GM12873 (cell line): ENCODE results near the gene SMIM13.

ENCODE experiments used
- TF ChIP-seq, protein P1 (sequence below): IDR thresholded peaks from 2 replicates; pipeline ENCODE4 v1.5.1; 2012; ENCODE audit warnings: low read depth, mild to moderate bottlenecking, moderate library complexity, low read length, control low read depth; ENCODE audit not compliant: insufficient read depth; ENCODE audit errors: missing control alignments

The SMIM13 gene

DNA sequence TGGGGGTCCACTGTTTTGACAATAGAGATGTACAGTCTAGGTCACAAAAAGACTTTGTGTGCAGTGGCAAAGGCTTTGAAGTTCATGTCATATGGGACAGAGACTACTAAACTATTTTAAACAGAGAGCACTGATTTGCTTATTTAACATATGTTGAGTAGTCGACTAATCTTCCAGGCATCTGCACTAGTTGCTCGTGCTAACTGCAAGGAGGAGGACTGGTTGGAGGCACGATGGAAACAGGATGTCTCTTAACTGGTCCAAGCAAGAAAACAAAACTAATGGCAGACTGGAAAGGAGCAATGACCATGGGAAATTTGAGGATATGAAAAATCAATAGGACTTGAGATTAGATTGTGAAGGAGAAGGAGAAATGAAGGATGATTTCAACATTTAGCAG is 46.4 kb downstream of the SMIM13 start:
- TF ChIP-seq, protein P1, sequence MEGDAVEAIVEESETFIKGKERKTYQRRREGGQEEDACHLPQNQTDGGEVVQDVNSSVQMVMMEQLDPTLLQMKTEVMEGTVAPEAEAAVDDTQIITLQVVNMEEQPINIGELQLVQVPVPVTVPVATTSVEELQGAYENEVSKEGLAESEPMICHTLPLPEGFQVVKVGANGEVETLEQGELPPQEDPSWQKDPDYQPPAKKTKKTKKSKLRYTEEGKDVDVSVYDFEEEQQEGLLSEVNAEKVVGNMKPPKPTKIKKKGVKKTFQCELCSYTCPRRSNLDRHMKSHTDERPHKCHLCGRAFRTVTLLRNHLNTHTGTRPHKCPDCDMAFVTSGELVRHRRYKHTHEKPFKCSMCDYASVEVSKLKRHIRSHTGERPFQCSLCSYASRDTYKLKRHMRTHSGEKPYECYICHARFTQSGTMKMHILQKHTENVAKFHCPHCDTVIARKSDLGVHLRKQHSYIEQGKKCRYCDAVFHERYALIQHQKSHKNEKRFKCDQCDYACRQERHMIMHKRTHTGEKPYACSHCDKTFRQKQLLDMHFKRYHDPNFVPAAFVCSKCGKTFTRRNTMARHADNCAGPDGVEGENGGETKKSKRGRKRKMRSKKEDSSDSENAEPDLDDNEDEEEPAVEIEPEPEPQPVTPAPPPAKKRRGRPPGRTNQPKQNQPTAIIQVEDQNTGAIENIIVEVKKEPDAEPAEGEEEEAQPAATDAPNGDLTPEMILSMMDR = no peak

DNA sequence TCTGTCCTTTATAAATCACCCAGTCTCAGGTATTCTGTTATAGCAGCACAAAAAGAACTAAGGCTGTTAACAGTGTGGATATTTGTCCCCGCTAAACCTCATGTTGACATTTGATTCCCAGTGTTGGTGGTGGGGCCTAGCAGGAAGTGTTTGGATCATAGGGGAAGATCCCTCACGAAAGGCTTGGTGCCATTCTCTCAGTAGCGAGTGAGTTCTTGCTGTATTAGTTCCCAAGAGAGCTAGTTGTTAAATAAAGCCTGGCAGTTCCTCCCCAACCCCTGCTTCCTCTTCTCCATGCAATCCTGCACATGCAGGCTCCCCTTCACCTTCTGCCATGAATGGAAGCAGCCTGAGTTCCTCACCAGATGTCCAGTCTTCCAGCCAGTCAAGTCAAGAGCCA is 47.7 kb downstream of the SMIM13 start:
- TF ChIP-seq, protein P1 = no peak

DNA sequence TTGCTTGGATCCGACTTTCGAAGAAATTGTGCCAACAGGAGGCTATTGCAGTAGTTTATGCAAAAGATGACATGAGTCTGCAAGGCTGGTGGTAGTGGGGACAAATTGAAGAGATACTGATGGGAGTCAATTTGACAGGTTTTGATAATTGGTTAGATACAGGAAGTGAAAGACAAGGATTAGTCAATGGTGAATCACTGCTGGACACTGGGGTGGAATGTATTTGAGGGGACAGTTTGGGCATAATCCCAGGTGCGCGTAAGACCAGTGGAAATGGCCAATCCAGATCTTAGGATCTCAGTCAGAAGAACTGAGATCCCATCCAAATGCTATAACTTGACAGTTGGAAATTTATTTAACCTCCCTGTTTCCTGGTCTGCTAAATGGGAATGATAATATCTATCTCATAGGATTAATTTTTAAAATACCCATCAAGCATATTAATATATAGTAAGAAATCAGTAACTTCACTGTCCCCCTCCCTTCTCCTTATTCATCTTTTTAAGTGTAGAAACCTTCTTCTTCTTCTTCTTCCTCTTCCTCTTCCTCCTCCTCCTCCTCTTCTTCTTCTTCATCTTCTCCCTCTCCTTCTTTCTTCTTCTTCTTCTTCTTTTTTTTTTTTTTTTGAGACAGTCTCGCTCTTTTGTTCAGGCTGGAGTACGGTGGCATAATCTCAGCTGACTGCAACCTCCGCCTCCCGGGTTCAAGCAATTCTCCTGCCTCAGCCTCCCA is 48.8 kb downstream of the SMIM13 start:
- TF ChIP-seq, protein P1 = no peak

DNA sequence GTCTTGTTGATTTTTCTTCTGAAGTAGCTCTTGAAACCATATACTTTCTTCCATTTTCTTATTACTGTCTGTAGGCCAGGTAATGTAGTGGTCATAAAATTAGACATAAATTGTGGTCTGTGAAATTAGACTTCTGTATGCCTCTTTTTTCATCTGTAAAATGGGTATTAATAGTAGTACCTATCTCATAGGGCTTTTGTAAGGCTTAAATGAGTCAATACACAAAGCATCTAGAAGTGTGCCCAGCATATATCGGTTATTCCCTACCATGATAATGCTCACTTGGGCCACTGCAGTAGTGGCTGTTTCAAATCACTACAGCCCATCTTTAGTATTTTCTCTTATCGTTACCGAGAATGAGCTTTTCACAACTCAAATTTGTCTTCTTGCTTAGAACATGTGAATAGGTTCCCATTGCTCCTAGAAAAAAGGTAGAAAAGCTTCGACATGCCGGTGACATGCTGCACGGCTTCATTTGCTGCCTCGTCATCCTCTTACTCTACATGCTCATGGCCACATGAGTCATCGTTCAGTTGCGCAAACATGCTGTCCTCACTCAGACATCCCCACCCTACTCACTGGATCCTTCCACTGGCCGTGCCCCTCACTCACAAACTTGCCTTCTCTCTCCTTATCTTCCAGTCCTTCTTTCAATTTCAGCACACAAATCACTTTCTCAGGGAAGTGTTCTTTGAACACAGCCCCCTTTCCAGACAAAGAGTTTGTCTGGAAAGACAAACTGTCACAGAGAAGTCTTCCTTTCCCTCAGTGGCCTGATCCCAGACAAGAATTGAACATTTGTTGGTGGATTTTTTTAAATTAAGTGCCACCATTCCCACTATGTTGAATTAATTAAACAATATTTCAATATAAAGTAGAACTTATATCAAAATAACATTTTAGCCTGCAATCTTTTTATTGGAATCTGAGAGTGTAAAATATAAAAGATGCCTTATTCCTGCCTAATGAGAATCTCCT is 50.0 kb downstream of the SMIM13 start:
- TF ChIP-seq, protein P1 = no peak

DNA sequence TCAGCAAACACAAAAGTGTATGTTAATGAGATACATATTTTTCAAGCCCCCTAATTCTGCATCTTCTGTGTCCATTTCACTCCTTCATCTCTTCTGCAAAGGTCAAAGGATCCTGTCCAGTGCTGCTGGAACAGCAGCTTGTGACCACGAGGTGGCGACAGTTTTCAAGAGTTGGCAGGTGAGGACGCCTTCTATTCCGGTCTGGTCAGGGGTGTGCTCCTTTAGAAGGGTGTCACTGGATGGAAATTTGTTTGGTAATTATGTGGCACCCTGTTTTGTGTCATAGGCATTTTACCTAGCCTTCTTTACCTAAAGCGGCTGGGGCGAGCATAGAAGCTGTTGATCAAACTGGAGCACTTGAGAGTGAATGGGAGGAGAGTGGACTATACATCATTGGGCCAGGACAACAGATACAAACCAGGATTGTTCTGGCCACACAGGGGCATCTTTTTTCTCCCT is 50.8 kb downstream of the SMIM13 start:
- TF ChIP-seq, protein P1 = peak; percentile 92

DNA sequence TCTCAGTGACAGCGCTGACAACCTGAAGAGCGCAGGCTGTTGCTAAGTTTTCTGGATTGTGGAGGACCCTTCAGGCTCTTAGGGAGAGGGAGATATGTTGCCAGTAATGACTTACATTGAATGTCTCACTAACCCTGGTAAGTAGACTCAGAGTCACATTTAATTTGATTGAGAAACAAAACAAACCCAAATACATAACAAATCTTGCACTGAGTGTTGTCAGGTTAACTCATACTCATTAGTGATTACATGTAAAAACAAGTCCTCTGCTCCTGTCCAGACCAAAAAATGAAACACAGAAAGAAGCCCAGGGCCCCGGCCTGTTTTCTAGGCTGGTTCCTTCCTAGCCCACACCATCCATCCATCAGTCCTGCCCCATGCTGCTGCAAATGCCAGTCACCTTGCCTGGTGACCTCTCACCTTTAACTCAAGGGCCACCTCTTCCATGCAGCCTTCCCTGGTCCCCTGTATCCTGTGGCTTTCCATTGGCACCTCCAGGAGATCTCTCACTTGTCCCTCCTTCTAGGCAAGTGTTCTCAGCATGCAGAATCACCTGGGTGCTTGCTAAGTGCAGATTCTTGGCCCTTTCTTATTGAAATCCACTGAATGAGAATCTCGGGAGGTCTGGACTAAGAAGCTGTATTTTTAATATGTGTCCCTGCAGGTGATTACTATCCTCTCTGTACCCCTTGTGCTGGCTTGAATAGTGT is 52.6 kb downstream of the SMIM13 start:
- TF ChIP-seq, protein P1 = no peak

DNA sequence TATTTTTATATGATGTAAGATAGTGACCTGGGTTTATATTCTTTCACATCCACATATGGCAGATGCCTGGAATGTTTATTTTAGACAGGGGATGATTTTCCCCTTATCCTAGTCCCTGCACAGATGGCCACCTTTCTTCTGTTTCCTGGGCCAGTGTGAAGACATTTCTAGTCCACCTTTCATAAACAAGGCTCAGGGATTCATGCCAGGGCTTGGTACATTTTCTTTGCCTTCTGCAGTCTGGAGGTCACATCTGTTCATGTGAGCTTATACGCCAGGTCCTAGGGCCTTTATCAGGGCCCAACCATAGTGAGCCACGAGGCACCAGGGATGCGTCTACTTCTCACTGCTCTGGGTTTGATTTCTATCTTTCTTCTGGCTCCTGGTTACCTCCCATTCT is 55.9 kb downstream of the SMIM13 start:
- TF ChIP-seq, protein P1 = no peak
